Stimulated activated CD8-positive, alpha-beta memory T cell treated with anti-CD3 and anti-CD28 coated beads, Interleukin-12 subunit alpha, Interleukin-12 subunit beta, amount 100 ng/mL, for 1 hour (primary cell): ENCODE data around the gene AIRE.

Experiments used
- DNase-seq: peaks from one replicate; pipeline ENCODE4 v3.0.0-alpha.2; 2020; ENCODE audit warnings: low read depth

Gene AIRE

DNA sequence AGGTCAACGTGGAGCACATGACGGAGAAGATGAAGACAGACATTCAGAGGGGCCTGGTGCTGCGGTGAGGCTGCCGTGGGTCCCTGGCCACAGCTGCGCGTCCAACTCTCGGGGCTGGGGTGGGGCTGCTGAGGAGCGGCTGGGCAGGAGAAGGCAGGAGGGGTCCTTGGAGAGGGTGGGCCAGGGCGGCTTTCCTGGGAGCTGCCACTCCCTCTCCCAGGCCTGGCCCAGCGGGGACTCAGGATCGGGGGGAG, 39.1 kb downstream of the AIRE start:
- no peak for DNase-seq

DNA sequence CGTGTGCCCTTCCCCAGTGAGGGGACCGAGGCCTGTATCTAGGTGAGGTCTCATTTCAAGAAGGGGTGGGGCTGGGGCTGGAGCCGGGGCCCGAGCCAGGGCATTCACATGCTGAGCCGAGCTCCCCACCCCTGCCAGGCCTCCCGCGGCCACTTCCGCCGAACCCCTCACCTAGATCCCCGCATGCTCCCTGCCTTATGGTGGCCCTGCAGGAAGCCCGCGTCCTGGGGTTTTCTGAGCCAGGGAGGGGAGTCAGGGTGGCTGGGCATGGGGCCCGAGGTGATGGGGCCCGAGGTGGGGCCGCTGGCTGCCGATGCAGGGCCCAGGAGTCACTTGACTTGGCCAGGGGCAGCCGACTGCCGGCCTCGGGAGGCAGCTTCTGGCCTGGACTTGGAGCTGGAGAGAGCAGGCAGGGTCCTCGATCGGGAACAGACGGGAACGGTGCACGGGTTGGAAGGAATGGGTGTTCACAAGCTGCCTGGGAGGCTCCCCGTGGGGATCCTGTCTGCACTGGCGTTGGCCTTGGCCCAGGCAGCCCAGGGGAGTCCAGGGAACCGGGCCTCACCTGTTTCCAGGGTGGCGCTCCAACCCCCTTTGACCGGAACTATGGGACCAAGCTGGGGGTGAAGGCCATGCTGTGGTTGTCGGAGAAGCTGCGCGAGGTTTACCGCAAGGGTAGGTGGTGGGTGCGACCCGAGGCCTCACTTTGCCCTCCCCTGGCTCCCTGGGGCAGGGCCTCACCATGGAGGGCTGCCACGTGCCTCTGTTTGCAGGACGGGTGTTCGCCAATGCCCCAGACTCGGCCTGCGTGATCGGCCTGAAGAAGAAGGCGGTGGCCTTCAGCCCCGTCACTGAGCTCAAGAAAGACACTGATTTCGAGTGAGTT, 40.0 kb downstream of the AIRE start:
- no peak for DNase-seq

DNA sequence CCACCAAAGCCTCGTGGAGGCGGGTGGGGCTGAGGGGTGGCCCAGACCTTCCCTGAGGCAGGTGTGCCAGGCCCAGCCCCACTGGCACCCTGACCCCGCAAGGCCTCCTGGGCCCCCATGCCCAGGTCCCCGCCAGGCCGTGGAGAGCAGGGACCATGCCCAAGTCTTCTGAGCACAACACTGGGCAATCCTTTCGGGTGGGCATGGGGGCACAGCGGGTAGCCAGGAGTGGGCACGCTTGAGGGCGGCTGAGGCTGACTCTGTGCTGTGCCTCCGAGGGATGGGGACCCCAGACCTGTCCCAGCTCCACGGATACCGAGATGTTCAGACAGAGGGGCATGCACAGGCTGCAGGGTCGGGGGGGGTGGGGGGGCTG, 40.6 kb downstream of the AIRE start:
- DNase-seq = no peak

DNA sequence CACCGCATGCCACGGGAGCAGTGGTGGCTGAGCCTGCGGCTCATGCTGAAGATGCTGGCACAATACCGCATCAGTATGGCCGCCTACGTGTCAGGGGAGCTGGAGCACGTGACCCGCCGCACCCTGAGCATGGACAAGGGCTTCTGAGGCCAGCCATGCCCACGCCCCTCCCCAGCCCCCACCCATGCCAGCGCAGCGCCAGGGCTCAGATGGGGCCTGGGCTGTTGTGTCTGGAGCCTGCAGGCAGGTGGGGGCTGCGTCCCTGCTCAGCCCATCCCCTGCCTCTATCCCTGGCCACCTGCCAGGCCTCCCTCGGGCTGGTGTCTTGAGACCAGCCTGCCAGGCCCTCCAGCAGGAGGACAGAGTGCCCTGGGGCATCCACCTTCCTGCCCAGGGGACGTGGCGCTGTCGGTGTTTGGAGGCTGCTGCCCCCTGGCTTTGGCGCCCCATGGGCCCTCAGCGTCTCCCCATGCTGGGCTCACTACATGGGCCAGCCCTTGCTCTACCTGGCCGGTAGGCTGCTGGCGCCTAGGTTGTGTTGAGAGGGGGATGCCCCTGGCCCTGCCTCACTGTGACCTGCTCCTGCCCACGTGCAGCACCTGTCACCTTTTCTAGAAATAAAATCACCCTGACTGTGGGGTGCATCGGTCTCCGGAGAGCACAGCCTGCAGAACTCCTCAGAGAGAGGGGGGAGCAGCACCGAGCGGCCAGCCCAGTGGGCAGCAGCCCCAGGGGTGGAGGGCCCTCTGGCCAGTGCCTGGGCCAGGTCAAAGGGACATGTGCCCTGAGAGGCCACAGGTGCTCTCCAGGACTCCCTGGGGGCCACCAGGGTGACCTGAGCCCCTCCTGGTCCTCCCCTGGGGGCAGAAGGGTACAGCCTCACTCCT, 41.3 kb downstream of the AIRE start:
- no peak for DNase-seq

DNA sequence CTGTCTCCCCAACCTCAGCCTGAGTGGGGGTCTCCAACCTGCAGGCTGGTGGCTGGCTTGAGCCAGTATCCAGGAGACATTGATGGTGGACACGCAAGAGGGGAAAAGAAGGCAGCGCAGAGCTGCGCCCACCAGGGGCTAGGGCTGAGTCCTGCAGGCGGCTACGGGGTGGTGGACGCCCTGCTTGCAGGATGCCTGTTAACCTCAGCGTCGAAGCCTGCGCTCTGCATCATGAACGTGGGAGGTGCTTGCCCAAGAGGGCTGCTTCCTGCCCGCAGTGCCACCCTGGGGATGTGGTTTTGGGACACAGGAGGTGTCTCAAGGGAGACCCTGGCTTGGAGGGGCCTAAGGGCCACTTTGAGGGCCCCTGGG, 41.9 kb downstream of the AIRE start:
- no peak for DNase-seq

DNA sequence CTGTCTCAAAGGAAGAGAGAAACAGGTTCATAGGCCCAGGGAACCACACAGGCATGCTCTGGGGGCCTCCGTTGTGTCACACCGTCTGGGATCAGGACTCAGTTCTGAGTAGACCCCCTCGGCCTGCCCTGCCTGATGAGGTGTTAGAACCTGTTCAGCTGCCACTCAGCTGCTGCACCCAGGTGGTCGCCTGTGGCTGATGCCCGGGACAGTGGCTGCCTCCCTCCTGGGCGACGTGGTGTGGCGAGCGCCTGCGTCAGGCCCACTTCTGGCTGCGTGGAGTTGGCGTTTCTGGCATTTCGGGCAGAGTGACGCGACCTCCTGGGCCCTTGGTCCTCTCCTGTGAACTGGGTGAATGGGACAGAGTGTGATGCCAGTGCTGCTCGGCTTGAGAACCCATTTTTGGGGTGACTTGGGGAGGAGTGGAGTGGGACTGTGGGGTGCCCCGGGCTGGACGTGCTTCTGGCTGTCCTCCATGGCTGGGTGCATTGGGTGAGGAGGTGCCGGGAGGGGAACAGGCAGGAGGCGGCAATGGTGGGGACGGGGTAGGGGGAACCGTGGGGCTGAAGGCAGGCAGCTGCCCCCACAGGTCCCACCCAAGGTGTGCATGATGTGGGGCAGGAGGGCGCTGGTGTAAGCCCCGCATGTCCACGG, 42.7 kb downstream of the AIRE start:
- no peak for DNase-seq

DNA sequence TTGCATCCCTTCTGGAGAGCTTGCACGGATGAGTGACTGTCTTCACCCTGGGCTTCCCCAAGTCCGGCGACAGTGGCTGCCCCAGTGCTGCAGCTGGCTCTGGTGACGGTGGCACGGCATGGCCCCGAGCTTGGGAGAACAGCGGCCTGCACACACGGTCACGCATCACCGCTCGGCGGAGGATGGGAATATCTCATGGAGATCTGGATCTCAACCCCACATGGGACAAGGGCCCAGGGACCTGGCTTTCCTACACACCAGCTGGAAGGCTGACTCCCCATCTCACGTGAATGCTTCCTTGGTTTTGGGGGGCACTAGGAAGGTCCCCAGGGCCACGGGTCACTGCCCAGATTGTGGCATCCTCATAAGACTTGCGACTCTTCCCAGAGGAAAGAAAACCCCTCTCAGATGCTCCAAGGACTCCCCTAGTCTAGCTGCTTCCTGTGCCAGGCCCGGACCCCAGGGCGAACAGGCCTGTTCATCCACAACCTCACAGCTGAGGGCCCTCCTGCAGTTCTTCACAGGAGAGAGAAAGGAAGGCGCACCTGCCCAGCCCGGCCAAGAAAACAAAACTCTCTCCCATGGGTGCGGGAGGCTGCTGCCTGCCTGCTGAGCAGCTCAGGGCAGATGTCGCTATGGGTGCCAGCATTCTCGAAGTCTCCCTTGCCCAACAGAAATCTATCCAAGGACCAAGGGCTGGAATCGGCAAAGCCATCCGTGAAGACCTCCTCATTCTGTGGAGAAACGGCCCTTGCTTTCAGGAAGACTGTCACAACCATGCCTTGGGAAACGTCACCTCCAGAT, 43.6 kb downstream of the AIRE start:
- DNase-seq = no peak

DNA sequence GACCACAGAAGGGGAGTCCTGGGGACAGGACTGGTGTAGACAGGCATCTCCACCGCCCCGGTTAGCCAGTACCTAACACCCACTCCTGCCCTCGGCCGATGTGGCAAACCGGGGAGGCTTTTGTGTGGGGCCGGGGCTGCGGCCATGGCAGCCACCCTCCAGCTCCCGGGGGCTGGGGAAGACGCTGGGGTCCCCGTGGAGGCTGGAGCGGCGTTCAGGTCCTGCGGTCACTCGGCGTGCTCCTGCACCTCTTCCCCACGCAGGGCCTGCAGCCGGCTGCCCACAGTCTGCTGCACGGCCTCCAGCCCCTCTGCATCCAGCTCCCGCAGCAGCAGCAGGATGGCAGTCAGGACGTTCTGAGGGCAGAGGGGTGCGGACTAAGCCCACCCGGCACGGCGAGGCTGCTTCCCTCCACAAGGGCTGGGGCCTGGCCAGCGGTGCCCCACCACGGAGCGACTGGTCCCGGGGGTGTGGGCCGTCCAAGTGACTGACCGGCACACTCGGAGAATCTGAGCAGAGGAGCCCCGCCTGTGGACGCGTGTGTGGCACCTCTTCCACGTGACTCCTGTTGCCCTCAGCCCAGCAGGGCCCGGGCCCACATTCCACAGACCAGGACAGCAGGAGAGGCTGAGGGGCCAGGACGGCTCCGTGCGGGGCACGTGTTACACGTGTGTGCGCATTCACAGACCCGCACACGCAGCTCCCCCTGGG, 44.5 kb downstream of the AIRE start:
- DNase-seq = no peak

DNA sequence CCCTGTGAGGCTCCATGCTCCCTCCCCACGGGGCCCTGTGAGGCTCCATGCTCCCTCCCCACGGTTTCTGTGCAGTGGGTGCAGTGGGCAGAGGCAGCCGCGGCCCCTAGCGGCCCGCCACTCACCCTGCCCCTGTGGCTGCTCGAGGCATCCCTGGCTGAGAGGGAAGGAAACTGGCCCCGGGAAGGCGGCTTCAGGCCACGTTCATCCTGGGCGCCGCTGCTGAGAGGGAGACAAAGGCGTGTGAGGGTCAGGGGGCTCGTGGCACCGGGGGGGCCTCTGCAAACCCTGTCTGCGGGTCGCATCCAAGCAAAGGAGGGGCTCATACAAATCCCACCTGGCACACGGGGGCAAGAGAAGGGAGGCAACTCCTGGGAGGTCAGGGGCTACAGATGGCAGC, 45.0 kb downstream of the AIRE start:
- no peak for DNase-seq

DNA sequence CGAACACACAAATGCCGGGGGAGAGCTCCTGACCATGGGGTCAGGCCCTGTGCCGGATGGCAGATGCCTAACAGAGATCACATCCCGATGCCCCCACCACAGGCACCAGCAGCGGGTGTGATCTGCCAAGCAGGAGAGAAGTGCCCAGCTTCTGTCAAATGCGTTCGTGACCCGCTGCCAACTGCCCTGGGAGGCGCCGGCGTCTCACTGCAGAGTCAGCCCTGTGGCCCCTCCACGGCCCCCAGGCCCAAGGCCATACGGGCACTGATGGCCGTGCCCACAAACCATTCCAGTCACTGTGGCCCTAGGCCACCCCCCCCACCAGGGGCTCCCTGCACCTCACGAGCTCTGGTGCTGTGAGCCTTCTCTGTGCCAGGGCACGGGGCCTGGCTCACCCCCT, 45.5 kb downstream of the AIRE start:
- DNase-seq = no peak

DNA sequence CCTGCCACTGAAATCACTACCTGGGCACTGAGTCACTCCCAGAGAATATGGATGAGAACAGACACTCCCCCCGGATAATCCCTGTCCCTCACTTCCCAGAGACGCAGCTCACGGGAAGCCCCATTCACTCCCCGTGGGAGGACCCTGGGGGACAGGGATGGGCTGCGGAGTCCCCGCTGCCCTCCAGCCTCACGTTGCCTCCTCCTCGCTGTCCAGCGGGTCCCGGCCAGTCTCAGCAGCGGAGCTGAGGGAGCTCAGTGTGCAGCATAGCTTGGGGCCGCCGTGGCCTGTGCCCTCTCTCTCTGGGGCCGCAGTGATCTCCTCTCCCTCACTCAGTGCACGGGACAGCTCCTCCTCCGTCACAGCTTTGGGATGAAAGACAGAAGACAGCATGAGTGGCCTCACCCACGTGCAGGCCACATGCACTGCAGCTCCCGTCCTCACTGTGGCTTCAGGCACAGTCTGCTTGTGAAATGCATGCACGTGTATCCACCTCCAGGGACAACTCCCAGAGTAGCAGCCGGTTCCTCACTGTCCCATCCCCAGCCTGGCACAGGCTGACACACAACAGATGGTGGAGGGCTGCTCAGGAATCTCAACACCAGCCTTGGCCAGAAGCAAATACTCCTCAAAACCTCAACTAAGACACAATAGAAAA, 46.1 kb downstream of the AIRE start:
- DNase-seq = no peak

DNA sequence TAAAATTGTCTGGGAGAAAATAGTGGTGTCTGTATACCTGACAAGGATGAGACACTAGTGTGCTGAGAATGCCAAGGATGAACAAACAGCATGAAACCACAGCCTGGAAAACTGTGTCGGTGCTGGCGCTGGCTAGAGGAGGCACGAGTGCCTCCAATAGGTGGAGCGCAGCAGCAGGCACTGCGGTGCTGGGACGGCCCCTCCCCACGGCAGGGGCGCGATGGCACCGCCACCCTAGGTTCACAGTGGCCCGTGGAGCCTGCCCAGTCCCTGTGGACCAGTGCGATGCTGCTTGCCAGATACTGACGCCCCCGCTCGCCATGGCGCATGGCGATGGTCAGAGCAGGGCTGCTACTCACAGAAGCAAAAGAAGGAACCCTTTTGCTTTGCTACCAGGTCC, 46.7 kb downstream of the AIRE start:
- no peak for DNase-seq

DNA sequence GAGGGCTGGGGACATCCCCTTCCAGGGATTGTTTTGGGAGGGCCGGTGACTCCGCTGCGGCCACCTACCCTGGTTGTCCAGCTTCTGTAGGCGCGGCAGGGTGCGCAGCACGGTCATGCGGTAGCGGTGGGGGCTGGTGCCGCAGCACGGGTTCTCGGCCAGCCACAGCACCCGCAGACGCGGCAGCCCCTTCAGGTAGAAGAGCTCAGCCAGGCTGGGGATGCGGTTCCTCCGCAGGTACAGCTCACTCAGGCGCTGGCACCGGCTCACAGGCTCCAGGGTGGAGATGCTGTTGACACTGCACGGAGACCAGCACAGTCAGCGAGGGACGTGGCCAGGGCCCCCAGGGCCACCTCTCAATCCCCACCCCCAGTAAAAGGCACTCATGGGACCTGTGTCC, 47.3 kb downstream of the AIRE start:
- no peak for DNase-seq

DNA sequence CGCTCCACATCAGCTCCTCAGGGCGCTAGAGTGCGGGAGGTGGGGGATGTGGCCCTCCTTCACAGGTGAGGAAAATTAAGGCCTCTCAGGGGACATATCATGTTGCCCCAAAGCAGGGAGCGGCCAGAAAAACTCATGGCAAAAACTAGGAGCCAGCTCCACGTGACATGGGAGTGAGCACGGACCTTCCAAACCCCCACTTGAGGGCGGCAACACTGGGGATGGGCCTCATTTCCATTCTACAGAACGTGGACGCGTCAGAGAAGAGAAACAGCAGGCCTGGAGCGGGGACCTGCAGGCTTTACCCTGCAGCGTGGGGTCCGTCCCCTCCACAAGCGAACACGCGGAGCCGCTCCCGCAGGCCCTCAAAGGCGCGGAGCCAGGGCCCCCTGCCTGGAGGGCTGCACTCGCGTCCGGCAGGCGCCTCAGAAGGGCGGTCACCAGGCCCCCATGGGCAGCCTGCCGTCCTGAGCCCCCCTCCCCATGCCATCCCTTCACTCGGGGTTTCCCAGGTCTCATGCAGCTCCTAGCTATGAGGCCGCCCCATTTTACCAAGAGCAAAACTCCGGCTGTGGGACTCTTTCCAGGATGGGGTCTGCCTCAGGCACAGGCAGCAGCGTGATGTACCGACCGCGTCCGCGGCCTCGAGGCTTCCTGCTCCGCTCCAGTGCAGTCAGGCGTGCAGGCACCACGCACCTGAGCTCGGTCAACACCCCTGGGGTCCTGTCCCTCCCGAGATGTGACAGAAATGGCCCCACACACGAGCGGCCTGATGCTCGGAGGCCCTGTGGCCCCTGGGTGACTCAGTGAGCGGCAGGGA, 48.0 kb downstream of the AIRE start:
- DNase-seq = no peak

DNA sequence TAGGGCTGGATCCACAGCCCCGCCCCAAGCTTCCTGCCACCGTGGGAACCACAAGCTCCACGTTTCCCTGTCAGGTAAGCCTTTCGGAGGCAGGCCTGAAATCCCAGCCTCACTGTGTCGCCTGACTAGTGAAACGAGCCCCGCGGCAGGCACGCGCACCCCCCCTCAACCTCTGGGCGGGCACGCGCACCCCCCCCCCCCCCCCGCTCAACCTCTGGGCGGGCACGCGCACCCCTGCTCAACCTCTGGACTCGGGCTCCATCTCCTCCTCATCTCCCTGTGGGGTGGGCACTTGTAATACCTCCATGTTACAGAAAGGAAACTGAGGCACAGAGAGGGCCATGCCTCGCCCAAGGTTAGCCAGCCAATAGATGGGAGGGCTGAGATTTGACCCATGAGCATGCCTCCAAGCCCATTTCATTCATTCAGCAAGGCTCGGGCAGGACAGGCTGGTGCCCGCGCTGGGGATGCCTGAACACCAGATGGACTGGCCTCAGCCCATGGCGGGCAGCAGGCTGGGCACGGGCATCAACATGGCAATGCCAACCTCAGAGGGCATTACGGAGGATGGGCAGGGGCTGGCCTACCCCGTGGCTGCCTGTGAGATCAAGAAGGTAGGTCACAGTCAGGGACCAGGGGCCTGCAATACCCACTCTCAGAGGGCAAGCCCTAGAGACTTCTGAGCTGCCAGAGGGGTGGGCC, 48.8 kb downstream of the AIRE start:
- DNase-seq = no peak

DNA sequence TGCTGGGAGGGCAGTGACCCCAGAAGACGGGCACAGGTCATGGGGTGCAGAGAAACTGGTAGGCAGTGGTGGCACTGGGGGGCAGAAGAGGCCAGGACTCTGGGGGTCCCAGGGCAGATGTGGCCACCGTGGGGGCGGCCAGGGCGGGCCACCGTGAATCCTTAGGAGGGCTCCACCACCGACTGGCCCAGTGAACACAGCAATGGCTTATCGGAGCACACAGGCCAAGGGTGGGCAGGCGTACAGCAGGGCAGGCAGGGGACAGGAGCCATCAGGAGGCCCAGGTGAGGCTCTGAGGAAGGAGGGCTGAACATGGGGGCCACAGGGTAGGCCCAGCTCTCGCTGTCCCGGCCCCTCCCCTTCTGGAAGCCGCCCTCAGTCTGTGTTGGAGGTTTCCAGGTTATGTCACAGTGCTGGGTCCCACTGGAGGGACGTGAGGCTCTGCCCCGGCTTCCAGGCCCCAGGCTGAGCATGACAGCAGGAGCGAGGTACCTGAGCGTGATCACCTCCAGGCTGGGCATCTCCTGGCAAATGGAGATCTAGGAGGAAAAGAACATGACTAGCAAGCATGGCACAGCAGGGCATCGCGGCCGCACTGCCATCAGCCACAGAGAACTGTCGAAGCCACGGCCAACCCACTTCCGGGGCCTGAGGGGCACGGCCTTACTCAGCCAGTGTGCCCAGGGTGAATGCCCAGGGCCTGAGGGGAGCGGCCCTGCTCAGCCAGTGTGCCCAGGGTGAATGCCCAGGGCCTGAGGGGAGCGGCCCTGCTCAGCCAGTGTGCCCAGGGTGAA, 49.8 kb downstream of the AIRE start:
- no peak for DNase-seq

DNA sequence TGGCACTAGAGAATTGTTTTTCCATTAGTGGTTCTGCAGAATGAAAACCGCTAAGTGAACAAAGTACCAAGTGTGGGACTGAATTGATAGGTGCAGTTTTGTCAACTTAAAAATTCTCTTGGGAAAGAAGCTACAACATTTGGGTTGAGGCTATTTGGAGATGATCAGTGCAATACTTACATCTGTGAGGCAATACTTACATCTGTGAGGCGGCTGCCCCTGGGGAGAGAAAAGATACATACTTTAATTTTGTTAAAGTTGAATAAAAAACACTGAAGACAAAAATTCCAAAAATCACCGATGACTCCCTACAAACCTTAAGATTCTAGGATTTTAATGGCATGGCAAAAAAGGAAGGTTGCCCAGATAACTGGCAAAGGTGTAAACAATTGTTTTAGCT, 51.8 kb downstream of the AIRE start:
- DNase-seq = no peak

DNA sequence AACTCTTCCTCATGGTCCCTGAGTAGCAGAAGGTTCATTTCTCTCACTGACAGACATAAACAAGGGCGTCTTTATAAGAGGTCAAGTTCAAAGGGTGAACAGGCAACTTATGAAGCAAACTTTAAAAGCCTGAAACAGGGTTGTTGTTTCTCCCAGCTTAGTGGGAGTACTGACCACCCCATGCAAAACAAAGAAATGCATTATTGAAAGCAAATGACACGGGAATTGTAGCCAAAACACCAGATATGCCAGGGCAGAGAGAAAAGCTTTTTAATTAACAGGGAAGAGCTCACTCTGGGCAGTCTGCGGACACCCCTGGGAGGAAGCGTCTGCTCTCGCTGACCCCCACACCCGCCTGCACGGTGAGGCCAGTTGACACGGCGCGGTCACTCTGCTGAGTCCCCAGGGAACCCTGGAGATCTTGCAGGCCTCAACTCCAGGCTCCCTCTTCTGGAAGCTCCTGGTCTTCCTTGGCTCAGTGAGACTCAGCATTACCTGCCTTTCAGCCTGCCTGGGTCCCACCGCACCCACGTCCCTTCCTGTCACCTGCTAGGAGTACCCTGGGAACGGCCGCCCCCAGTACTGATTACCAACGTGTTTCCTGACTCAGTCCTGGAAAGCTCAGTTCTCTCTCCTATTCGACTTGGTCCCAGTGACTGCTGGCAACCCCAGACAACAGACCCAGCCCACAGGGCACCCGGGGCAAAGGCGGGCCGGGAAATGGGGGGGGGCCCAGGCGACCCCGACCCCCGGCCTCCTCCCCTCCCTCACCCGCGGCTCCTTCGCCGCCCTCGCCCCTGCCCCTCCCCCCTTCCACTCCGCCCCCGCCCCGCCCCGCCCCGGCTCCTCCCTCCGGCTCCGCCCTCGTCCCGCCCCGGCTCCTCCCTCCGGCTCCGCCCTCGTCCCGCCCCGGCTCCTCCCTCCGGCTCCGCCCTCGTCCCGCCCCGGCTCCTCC, 52.5 kb downstream of the AIRE start:
- DNase-seq = no peak
